H9 (cell line): ENCODE results near the gene RHOV. TPM values are rescaled to one million over a fixed set of nuclear protein-coding genes. Genes with fewer than 3 reads are reported as not detected.

ENCODE experiments used
- DNase-seq: peaks from one replicate; pipeline ENCODE4 v3.0.0-alpha.2; 2017
- H2AFZ ChIP-seq: one replicate; pipeline ENCODE4 v1.6.1; 2013; ENCODE audit warnings: mild to moderate bottlenecking, low read length, control low read depth, moderate library complexity
- H2AK5ac ChIP-seq: 2 replicates; pipeline ENCODE4 v1.6.1; 2013; ENCODE audit warnings: low read length, control low read depth, mixed read lengths; ENCODE audit not compliant: insufficient read length
- H2BK120ac ChIP-seq: one replicate; pipeline ENCODE4 v1.6.1; 2013; ENCODE audit warnings: low read depth, mild to moderate bottlenecking, low read length, control low read depth, inconsistent platforms; ENCODE audit not compliant: poor library complexity, severe bottlenecking
- H2BK12ac ChIP-seq: 2 replicates; pipeline ENCODE4 v1.6.1; 2013; ENCODE audit warnings: low read length, control low read depth, mixed read lengths, low read depth; ENCODE audit not compliant: insufficient read length
- H2BK15ac ChIP-seq: 2 replicates; pipeline ENCODE4 v1.6.1; 2013; ENCODE audit warnings: low read depth, low read length, control low read depth
- H2BK20ac ChIP-seq: one replicate; pipeline ENCODE4 v1.6.1; 2013; ENCODE audit warnings: low read depth, mild to moderate bottlenecking, low read length, control low read depth, inconsistent platforms; ENCODE audit not compliant: poor library complexity, severe bottlenecking
- H2BK5ac ChIP-seq: 2 replicates; pipeline ENCODE4 v1.6.1; 2013; ENCODE audit warnings: low read length, control low read depth, mixed read lengths; ENCODE audit not compliant: insufficient read length
- H3K14ac ChIP-seq: 2 replicates; pipeline ENCODE4 v1.6.1; 2013; ENCODE audit warnings: low read length, control low read depth; ENCODE audit not compliant: insufficient read depth
- H3K18ac ChIP-seq: 2 replicates; pipeline ENCODE4 v1.6.1; 2013; ENCODE audit warnings: low read depth, mild to moderate bottlenecking, mixed read lengths, low read length, control low read depth; ENCODE audit not compliant: insufficient read length
- H3K23ac ChIP-seq: 2 replicates; pipeline ENCODE4 v1.6.1; 2013; ENCODE audit warnings: low read length, control low read depth, mixed read lengths, low read depth; ENCODE audit not compliant: insufficient read length
- H3K23me2 ChIP-seq: 2 replicates; pipeline ENCODE4 v1.6.1; 2013; ENCODE audit warnings: low read depth, mild to moderate bottlenecking, mixed read lengths, low read length, control low read depth; ENCODE audit not compliant: insufficient read length, poor library complexity, severe bottlenecking
- H3K27ac ChIP-seq: 2 replicates; pipeline ENCODE4 v1.5.1; 2013; ENCODE audit warnings: low read length, control low read depth, mixed read lengths, low read depth; ENCODE audit not compliant: insufficient read length
- H3K27me3 ChIP-seq: 2 replicates; pipeline ENCODE4 v1.6.1; 2013; ENCODE audit warnings: low read length, control low read depth, inconsistent platforms; ENCODE audit not compliant: insufficient read depth
- H3K4ac ChIP-seq: 2 replicates; pipeline ENCODE4 v1.6.1; 2013; ENCODE audit warnings: low read depth, mild to moderate bottlenecking, control low read depth, inconsistent platforms, low read length, moderate library complexity
- H3K4me1 ChIP-seq: 2 replicates; pipeline ENCODE4 v1.6.1; 2013; ENCODE audit warnings: low read length, control low read depth, inconsistent platforms; ENCODE audit not compliant: insufficient read depth
- H3K4me2 ChIP-seq: 2 replicates; pipeline ENCODE4 v1.6.1; 2013; ENCODE audit warnings: low read length, control low read depth, mixed read lengths; ENCODE audit not compliant: insufficient read length, insufficient read depth
- H3K56ac ChIP-seq: 2 replicates; pipeline ENCODE4 v1.6.1; 2013; ENCODE audit warnings: low read depth, mild to moderate bottlenecking, mixed read lengths, low read length, control low read depth; ENCODE audit not compliant: insufficient read length
- H3K79me1 ChIP-seq: 2 replicates; pipeline ENCODE4 v1.6.1; 2013; ENCODE audit warnings: low read depth, mild to moderate bottlenecking, moderate library complexity, low read length, control low read depth, inconsistent platforms; ENCODE audit not compliant: insufficient read depth, poor library complexity, severe bottlenecking
- H3K79me2 ChIP-seq: 2 replicates; pipeline ENCODE4 v1.6.1; 2013; ENCODE audit warnings: low read length, control low read depth, inconsistent platforms; ENCODE audit not compliant: insufficient read depth
- H3K9ac ChIP-seq: 2 replicates; pipeline ENCODE4 v1.6.1; 2013; ENCODE audit warnings: low read length, control low read depth, mixed read lengths; ENCODE audit not compliant: insufficient read length; ENCODE audit errors: extremely low read depth
- H3K9me3 ChIP-seq: one replicate; pipeline ENCODE4 v1.6.1; 2013; ENCODE audit warnings: low read depth, low read length, inconsistent platforms; ENCODE audit not compliant: control insufficient read depth
- H3T11ph ChIP-seq: one replicate; pipeline ENCODE4 v1.6.1; 2013; ENCODE audit warnings: mild to moderate bottlenecking, low read length, control low read depth, inconsistent platforms
- H4K20me1 ChIP-seq: one replicate; pipeline ENCODE4 v1.6.1; 2013; ENCODE audit not compliant: control insufficient read depth, insufficient read length, insufficient read depth
- H4K5ac ChIP-seq: 2 replicates; pipeline ENCODE4 v1.6.1; 2013; ENCODE audit warnings: low read depth, mild to moderate bottlenecking, mixed read lengths, low read length, control low read depth; ENCODE audit not compliant: insufficient read length
- H4K8ac ChIP-seq: replicated peaks from 2 replicates; pipeline ENCODE4 v1.6.1; 2013; ENCODE audit warnings: low read length, control low read depth, mixed read lengths, low read depth; ENCODE audit not compliant: insufficient read length
- H4K91ac ChIP-seq: 2 replicates; pipeline ENCODE4 v1.6.1; 2013; ENCODE audit warnings: low read depth, mild to moderate bottlenecking, moderate library complexity, mixed read lengths, low read length, control low read depth; ENCODE audit not compliant: insufficient read length
- H3K27ac Mint-ChIP-seq, 3 experiments: 2 replicates in 2 of 3; 3 replicates in 1 of 3; pipeline ENCODE4 v1.8.0; 2020 to 2021; ENCODE audit warnings: mixed read lengths in 3 of 3, mild to moderate bottlenecking in 1 of 3, moderate library complexity in 1 of 3
- H3K27me3 Mint-ChIP-seq: 2 replicates; pipeline ENCODE4 v1.8.0; 2021; ENCODE audit warnings: low read depth, mild to moderate bottlenecking, moderate library complexity, mixed read lengths
- H3K36me3 Mint-ChIP-seq, 3 experiments: 2 replicates in 2 of 3; 3 replicates in 1 of 3; pipeline ENCODE4 v1.8.0; 2020 to 2021; ENCODE audit warnings: low read depth in 3 of 3, mixed read lengths in 3 of 3; ENCODE audit not compliant: insufficient read depth in 1 of 3
- H3K4me1 Mint-ChIP-seq, 2 experiments: 2 replicates each; pipeline ENCODE4 v1.8.0; 2020; ENCODE audit warnings: mixed read lengths in 2 of 2
- H3K4me3 Mint-ChIP-seq, 2 experiments: 2 replicates in 1 of 2; 3 replicates in 1 of 2; pipeline ENCODE4 v1.8.0; 2020 to 2021; ENCODE audit warnings: mild to moderate bottlenecking in 2 of 2, mixed read lengths in 2 of 2, moderate library complexity in 1 of 2
- H3K9me3 Mint-ChIP-seq, 2 experiments: 2 replicates in 1 of 2; 3 replicates in 1 of 2; pipeline ENCODE4 v1.8.0; 2020; ENCODE audit warnings: mild to moderate bottlenecking in 2 of 2, mixed read lengths in 2 of 2, moderate library complexity in 1 of 2
- CTCF ChIP-seq: fragments of 200-600 bp; sonication (generic); conservative IDR thresholded peaks from 3 replicates; pipeline ENCODE4 v1.8.0; 2021; ENCODE audit warnings: antibody characterized with exemption, mild to moderate bottlenecking
- WGBS: extraction: QIAGEN DNeasy Blood & Tissue Kit; methylation state at CpG from one replicate; pipeline ENCODE4 v1.1.7; 2013; ENCODE audit warnings: missing lambda C conversion rate, low lambda C conversion rate, mixed read lengths; ENCODE audit not compliant: insufficient read length; ENCODE audit errors: extremely low coverage; 5-methylcytosine and 5-hydroxymethylcytosine counted together
- long read RNA-seq: library from polyadenylated mRNA; unstranded; transcript quantifications from one replicate; pipeline ENCODE4 v2.0.0, GENCODE V29; 2020
- total RNA-seq: library from RNA; stranded (reverse); gene quantifications from 2 replicates; pipeline ENCODE4 v1.2.1, GENCODE V29; 2021

The RHOV gene
- 3.9 and 4.3 TPM in 2 replicates for total RNA-seq
- long read RNA-seq, partial matches to known transcripts = 0 of 5 reads
- long read RNA-seq, other reads (novel, unspliced or antisense) = 1 of 5 reads

GRCh38 chr15:40873694-40874561 lies at the start of gene RHOV:
Gene RHOV (minus strand): TSS chr15:40874234. CDS start chr15:40874139, 95 bp downstream.
- Histone ChIP-seq H2BK20ac (no peak within 1 kb of the TSS), H3K9ac (no peak within 1 kb of the TSS), H3K27ac (no peak within 1 kb of the TSS)

More at GRCh38 chr15:40873694-40874561, at the start of gene RHOV:
- peak; percentile 67 for TF ChIP-seq CTCF
- peak within 1 kb of the TSS; percentile 76 to 84 for H3K4me3 Mint-ChIP-seq
- H3K9me3 Mint-ChIP-seq = no peaks in the 10 kb centered on the region; a peak in 1 of 5 replicates
- H2BK15ac ChIP-seq = no peak within 1 kb of the TSS
- peaks cover 26 to 42% of the 10 kb centered on the region in 2 experiments for H3K4me1 Mint-ChIP-seq
- peak; percentile 94 for DNase-seq
- no peak within 1 kb of the TSS for H3K4ac ChIP-seq
- H3K79me1 ChIP-seq = no peaks in the 10 kb centered on the region
- H3K4me2 ChIP-seq = peak within 1 kb of the TSS; percentile 92
- H4K8ac ChIP-seq = no peak within 1 kb of the TSS
- no peaks in the 10 kb centered on the region for H3K9me3 ChIP-seq
- H2BK12ac ChIP-seq = no peak within 1 kb of the TSS
- H3K27ac Mint-ChIP-seq = no peak within 1 kb of the TSS
- peak within 1 kb of the TSS; percentile 23; the same call in 1 of the 2 replicates for H3K14ac ChIP-seq
- no peaks in the 10 kb centered on the region; the same call in 1 of the 2 replicates for H3K4me1 ChIP-seq
- H3K27me3 ChIP-seq = no peaks in the 10 kb centered on the region
- H2BK5ac ChIP-seq = no peak within 1 kb of the TSS
- no peaks in the 10 kb centered on the region for H3K79me2 ChIP-seq
- peaks cover 2% of the 10 kb centered on the region for H3K27me3 Mint-ChIP-seq
- no peak within 1 kb of the TSS for H2BK120ac ChIP-seq
- H4K5ac ChIP-seq = no peak within 1 kb of the TSS
- H2AFZ ChIP-seq = peak within 1 kb of the TSS; percentile 52
- peaks cover 3% of the 10 kb centered on the region for H3K23me2 ChIP-seq
- no peak within 1 kb of the TSS for H3K23ac ChIP-seq
- H3T11ph ChIP-seq = no peak within 1 kb of the TSS
- no peak within 1 kb of the TSS for H4K91ac ChIP-seq
- H3K36me3 Mint-ChIP-seq = no peaks in the 10 kb centered on the region
- no CpG with 5 or more reads among the region's 74 CpGs for WGBS
- no peak within 1 kb of the TSS for H3K18ac ChIP-seq
- H3K56ac ChIP-seq = no peak within 1 kb of the TSS
- no peaks in the 10 kb centered on the region for H4K20me1 ChIP-seq
- no peak within 1 kb of the TSS for H2AK5ac ChIP-seq
